Astrocyte of the cerebellum (primary cell): Measurements from ENCODE around the gene PPTC7.
"Not testable (repeated sequence)": the region's sequence is repeated elsewhere in the genome, so short reads cannot be mapped to it uniquely, and the experiment has no call there.

Source experiments
- DNase-seq: peaks from one replicate; pipeline ENCODE4 v3.0.0-alpha.2; 2011; ENCODE audit warnings: low read depth
- H3K4me3 ChIP-seq: 2 replicates; pipeline ENCODE4 v1.5.1; 2011; ENCODE audit warnings: mild to moderate bottlenecking, low read depth, low read length, moderate library complexity
- in situ Hi-C: cut with HindIII; loops from 2 replicates; pipeline ENCODE4 v1.10.0; 2017; ENCODE audit warnings: low sequenced_read_pairs
- TF ChIP-seq, protein P1 (sequence below): IDR thresholded peaks from 2 replicates; pipeline ENCODE4 v1.5.1; 2012; ENCODE audit warnings: low read length, low read depth, moderate library complexity, mild to moderate bottlenecking; ENCODE audit errors: missing control alignments

The PPTC7 gene

DNA sequence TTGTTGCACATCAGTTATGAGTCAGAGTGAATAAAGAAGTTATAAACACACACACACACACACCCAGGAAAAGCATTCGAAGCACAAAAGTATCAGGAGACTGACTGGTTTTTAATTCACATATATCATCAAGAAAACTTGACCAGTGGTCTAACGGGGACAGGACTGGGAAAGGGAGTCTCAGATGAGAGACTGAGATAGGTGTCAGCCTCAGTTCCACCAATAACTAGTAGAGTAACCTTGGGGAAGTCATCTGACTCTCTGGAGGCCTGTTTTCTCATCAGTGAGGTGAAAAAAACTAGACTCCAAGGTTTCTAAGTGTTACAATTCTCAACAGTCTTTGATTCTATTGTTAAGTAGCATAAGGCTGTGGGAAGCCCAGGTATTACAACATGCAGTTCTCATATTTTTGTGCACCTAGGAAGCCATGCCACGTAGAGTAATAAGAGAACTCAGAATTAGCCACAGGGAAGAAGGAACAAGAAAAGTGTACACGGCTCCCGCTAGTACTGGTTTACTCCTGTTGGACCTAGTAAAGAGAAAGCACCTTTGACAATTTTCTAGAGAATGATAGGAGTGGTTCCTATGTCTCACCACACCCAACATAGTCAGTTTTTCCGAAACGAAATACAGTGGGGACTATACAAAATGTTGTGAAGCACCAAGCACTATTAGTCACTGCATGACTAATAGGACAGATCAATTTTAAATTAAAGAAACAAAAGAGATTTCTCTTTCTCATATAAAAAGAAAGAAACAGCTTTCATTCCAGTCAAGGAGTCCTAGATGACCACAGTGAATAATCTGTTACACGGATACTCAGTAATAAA, 5.0 kb downstream of the PPTC7 start:
- in situ Hi-C loops, result no loop called here
- no peak for DNase-seq
- TF ChIP-seq, protein P1, sequence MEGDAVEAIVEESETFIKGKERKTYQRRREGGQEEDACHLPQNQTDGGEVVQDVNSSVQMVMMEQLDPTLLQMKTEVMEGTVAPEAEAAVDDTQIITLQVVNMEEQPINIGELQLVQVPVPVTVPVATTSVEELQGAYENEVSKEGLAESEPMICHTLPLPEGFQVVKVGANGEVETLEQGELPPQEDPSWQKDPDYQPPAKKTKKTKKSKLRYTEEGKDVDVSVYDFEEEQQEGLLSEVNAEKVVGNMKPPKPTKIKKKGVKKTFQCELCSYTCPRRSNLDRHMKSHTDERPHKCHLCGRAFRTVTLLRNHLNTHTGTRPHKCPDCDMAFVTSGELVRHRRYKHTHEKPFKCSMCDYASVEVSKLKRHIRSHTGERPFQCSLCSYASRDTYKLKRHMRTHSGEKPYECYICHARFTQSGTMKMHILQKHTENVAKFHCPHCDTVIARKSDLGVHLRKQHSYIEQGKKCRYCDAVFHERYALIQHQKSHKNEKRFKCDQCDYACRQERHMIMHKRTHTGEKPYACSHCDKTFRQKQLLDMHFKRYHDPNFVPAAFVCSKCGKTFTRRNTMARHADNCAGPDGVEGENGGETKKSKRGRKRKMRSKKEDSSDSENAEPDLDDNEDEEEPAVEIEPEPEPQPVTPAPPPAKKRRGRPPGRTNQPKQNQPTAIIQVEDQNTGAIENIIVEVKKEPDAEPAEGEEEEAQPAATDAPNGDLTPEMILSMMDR, result no peak
- no peak overlapping the region for H3K4me3 ChIP-seq

DNA sequence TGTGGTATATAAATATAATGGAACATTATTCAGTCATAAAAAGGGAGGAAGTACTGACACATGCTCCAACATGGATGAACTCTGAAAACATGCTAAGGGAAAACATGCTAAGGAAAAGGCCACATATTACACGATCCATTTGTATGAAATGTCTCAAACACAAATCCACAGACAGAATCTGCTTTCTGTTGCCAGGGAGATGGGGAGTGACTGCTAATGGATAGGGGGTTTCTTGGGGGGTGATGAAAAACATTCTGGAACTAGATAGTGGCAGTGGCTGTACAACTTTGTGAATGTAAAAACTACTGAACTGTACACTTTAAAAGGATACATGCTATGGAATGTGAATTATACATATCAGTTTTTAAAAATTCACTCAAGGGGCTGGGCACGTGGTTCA, 6.6 kb downstream of the PPTC7 start:
- TF ChIP-seq, protein P1, result no peak
- H3K4me3 ChIP-seq, result no peak overlapping the region
- DNase-seq, result no peak
- in situ Hi-C loops, result no loop called here

DNA sequence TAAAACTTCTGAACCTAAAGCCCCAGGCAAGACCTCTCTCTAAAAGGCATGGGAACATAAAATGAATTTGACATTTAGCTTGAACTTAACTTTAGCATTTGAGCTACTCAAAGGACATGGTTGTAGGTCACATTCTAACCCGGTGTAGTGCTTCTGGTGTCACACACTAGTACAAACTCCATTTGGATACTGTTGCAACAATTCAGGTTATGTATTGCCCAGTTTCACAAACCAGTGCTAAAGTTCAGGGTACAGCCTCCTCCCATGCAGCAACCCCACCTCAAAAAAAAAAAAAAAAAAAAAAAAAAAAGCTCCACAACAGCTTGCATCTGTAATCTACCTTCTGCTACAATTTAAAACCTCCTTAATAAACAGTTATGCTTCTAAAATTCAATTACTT, 7.8 kb downstream of the PPTC7 start:
- TF ChIP-seq, protein P1, result no peak
- no peak overlapping the region for H3K4me3 ChIP-seq
- no peak for DNase-seq
- in situ Hi-C loops, result no loop called here

DNA sequence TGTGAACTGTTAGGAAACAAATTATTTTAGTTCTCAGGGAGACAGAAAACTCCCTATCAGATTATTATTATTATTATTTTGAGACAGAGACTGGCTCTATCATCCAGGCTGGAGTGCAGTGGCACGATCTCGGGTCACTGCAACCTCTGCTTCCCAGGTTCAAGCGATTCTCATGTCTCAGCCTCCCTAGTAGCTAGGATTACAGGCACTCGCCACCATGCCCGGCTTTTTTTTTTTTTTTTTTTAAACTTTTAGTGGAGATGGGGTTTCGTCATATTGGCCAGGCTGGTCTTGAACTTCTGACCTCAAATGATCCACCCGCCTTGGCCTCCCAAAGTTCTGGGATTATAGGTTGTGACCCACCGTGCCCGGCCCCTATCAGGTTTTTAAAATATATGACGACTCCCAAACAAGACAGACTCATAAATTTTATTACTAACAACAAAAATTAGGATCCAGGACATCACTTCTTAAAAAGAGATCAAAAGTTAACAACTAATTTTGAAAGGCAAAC, 8.3 kb downstream of the PPTC7 start:
- H3K4me3 ChIP-seq, DNase-seq, in situ Hi-C loops: not testable (repeated sequence)

DNA sequence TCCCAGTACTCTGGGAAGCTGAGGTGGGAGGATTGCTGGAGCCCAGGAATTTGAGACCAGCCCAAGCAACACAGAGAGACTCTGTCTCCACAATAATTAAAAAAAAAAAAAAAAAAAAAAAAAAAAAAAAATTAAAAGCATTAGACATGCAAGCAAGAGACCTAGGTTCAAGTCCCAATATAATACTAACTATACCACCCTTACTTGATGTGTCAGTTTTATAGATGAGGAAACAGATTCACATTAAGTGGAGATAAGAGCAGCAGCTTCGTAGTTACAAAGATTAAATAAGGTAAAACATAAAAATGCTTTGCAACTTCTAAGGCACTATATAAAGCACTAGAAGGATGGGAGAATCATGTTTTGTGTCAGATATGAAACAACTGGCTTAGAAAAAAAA, 9.1 kb downstream of the PPTC7 start:
- in situ Hi-C loops, result no loop called here
- H3K4me3 ChIP-seq, result no peak overlapping the region
- no peak for DNase-seq
- TF ChIP-seq, protein P1, result no peak

DNA sequence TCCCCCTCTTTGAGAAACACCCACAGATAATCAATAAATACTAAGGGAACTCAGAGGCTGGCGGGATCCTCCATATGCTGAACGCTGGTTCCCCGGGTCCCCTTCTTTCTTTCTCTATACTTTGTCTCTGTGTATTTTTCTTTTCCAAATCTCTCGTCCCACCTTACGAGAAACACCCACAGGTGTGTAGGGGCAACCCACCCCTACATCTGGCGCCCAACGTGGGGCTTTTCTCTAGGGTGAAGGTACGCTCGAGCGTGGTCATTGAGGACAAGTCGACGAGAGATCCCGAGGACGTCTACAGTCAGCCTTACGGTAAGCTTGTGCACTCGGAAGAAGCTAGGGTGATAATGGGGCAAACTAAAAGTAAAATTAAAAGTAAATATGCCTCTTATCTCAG, 12.3 kb downstream of the PPTC7 start:
- in situ Hi-C loops, H3K4me3 ChIP-seq, DNase-seq: not testable (repeated sequence)

DNA sequence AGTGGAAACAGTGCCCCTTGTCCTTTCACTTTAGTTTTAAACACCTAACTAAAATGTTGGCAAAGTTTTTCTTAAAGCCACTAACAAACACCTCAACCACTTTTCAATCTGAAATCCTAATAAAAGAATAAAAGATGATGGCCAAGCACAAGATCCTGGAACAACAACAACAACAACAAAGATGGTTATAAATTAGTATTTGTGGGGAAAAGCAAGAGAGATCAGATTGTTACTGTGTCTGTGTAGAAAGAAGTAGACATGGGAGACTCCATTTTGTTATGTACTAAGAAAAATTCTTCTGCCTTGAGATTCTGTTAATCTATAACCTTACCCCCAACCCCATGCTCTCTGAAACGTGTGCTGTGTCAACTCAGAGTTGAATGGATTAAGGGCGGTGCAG, 13.3 kb downstream of the PPTC7 start:
- in situ Hi-C loops, DNase-seq, H3K4me3 ChIP-seq: not testable (repeated sequence)

DNA sequence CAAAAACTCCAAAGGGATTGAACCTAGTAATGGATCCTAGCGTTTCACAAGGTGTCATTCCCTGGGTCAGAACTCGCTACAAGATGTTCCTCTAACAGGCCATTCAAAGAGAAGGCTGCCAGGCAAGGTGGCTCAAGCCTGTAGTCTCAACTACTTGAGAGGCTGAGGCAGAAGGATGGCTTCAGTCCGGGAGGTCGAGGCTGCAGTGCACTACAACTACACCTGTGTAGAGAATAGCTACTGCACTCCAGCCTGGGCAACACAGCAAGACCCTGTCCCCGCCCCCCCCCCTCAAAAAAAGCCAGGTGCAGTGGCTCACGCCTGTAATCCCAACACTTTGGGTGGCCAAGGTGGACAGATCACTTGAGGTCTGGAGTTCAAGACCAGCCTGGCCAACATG, 14.4 kb downstream of the PPTC7 start:
- in situ Hi-C loops, result no loop called here
- no peak overlapping the region for H3K4me3 ChIP-seq
- TF ChIP-seq, protein P1, result no peak
- DNase-seq, result no peak
